ELF-1 (cell line): ENCODE results near the gene CCDC97.
A peak's percentile ranks its signal among the peaks of the same experiment; 100 is the strongest.
"Not testable (repeated sequence)": the region's sequence is repeated elsewhere in the genome, so short reads cannot be mapped to it uniquely, and the experiment has no call there.

Source experiments
- DNase-seq: peaks from one replicate; pipeline ENCODE4 v3.0.0-alpha.2; 2016; ENCODE audit warnings: low read depth, low spot score

CCDC97 gene

GRCh38 chr19:41335467-41335866 is 25.5 kb downstream of the CCDC97 start:
- DNase-seq, result no peak

- DNase-seq, result no peak
These were observed 30.0 kb downstream of the CCDC97 start for GRCh38 chr19:41339936-41340335.

GRCh38 chr19:41341669-41342490 is 31.9 kb downstream of the CCDC97 start:
- no peak for DNase-seq

- DNase-seq, result no peak
These were observed 34.2 kb downstream of the CCDC97 start for GRCh38 chr19:41344162-41344561.

- not testable (repeated sequence) for DNase-seq
These were observed 36.9 kb downstream of the CCDC97 start for GRCh38 chr19:41346916-41347315.

- DNase-seq, result no peak
These were observed 40.9 kb downstream of the CCDC97 start for GRCh38 chr19:41350735-41351338.

- DNase-seq, result peak; percentile 47
These were observed 41.6 kb downstream of the CCDC97 start for GRCh38 chr19:41351339-41352245.

GRCh38 chr19:41352279-41352608 is 42.3 kb downstream of the CCDC97 start:
- DNase-seq, result no peak

GRCh38 chr19:41352609-41353465 is 42.9 kb downstream of the CCDC97 start:
- DNase-seq, result peak; percentile 65

GRCh38 chr19:41353466-41354342 is 43.7 kb downstream of the CCDC97 start, which contains the start of gene TGFB1:
Gene TGFB1 (minus strand): TSS chr19:41353922. CDS start chr19:41353044, 878 bp downstream.
- peak; percentile 80 for DNase-seq

- no peak for DNase-seq
These were observed 44.5 kb downstream of the CCDC97 start for GRCh38 chr19:41354343-41354953.

- DNase-seq, result no peak
These were observed 45.1 kb downstream of the CCDC97 start for GRCh38 chr19:41355035-41355434.

- DNase-seq, result no peak
These were observed 45.8 kb downstream of the CCDC97 start for GRCh38 chr19:41355802-41356201.

- DNase-seq, result no peak
These were observed 47.2 kb downstream of the CCDC97 start for GRCh38 chr19:41356984-41357739.

- DNase-seq, result no peak
These were observed 47.8 kb downstream of the CCDC97 start for GRCh38 chr19:41357746-41358145.

GRCh38 chr19:41359741-41360140 is 49.8 kb downstream of the CCDC97 start:
- DNase-seq, result no peak

GRCh38 chr19:41362143-41362847 is 52.3 kb downstream of the CCDC97 start:
- DNase-seq, result no peak

- DNase-seq, result no peak
These were observed 53.4 kb downstream of the CCDC97 start for GRCh38 chr19:41363371-41363752.
